GM12873 (cell line): Measurements from ENCODE around the gene MED13L.

ENCODE experiments used
- TF ChIP-seq, protein P1 (sequence below): IDR thresholded peaks from 2 replicates; pipeline ENCODE4 v1.5.1; 2012; ENCODE audit warnings: low read depth, mild to moderate bottlenecking, moderate library complexity, low read length, control low read depth; ENCODE audit not compliant: insufficient read depth; ENCODE audit errors: missing control alignments

The MED13L gene

DNA sequence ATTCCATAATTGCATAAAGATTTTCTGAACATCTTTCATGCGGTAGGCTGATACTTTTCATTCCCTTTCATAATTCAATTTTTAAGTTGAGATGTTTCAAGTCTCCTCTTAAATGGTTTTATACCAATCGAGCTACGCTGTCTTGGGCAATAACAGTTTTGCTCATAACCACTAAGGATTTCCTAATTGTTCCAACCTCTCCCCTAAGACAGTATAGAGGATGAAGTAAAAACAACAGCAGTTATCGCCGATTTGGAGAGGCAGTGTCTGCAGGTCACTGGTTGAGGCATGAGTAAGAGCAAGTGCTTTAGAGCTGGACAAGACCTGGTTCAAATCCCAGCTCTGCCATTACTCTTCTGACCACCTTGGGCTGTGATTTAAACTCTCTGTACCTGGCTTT, 6.9 kb upstream of the MED13L start:
- TF ChIP-seq, protein P1, sequence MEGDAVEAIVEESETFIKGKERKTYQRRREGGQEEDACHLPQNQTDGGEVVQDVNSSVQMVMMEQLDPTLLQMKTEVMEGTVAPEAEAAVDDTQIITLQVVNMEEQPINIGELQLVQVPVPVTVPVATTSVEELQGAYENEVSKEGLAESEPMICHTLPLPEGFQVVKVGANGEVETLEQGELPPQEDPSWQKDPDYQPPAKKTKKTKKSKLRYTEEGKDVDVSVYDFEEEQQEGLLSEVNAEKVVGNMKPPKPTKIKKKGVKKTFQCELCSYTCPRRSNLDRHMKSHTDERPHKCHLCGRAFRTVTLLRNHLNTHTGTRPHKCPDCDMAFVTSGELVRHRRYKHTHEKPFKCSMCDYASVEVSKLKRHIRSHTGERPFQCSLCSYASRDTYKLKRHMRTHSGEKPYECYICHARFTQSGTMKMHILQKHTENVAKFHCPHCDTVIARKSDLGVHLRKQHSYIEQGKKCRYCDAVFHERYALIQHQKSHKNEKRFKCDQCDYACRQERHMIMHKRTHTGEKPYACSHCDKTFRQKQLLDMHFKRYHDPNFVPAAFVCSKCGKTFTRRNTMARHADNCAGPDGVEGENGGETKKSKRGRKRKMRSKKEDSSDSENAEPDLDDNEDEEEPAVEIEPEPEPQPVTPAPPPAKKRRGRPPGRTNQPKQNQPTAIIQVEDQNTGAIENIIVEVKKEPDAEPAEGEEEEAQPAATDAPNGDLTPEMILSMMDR: no peak

DNA sequence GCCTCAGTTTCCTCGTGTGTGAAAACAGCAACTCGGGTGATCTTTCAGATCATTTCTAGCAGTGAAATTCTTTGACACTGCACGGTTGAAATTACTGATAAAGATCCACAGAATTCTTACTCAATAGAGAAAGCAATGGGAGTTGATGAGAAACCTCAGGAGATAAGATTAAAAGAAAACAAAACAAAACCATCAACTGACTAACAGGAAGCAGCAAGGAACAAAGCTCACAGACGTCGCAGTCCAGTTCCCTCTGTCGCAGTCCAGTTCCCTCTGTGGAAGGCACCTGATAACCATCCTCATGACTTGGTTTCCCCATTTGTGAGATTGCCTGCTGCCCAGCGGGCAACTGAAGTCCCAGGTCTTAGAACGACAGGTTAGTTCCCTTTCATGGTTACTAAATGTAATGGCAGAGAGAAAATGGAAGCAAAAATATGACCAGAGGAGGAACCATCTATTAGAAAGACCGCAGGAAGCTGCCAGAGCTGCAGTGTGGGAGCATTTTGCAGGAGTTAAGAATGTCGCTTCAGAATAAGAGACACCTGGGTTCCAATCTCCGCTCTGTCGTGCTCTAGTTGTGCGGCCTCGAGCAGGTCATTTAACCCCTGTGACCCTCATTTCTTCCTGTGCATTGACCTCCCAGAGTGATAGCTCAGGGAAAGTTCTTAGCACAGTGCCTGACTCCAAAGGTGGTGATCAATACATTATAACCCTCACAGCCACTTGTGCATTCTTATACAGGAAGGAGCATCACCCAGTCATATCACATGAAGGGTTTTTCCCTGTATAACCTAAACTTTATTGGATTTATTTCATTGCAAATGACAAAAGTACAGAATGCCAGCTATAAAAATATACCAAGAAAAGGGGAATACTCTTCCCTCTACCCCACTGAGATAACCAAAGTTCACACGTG, 5.1 kb upstream of the MED13L start:
- TF ChIP-seq, protein P1: no peak

DNA sequence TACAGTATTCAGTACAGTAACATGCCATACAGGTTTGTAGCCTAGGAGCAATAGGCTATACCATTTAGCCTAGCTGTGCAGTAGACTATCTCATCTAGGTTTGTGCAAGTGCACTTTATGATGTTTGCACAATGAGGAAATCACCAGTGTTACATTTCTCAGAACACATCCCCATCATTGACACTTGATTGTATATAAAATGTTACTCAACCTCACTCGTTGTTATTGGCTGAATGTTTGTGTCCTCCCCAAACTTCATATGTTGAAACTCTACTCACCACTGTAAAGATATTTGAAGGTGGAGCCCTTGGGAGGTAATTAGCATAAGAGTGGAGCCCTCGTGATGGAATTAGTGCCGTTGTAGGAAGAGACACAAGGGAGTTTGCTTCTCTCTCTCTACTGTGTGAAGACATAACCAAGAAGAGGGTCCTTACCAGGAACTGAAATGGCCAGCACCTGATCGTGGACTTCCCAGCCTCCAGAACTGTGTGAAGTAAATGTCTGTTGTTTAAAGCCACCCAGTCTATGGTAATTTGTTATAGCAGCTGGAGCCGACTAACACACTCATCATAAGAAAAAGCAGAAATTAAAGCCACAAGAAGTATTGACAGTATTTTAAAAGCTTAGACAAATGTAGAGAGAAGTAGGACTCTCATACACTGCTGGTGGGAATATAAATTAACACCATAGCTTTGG, 3.2 kb upstream of the MED13L start:
- TF ChIP-seq, protein P1: no peak

DNA sequence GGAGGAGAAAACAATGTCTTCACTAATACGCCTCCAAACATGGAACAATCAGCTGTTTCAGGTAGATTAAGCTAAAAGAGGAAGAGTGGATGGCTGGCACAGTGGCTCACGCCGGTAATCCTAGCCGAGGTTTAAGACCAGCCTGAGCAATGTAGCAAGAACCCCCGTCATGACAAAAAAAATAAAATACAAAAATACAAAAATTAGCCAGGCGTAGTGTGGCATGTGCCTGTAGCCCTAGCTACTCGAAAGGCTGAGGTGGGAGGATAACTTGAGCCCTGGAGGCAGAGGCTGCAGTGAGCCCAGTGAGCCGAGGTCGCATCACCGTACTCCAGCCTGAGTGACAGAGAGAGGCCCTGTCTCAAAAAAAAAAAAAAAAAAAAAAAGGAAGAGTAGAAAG, 1.2 kb upstream of the MED13L start:
- TF ChIP-seq, protein P1: no peak

DNA sequence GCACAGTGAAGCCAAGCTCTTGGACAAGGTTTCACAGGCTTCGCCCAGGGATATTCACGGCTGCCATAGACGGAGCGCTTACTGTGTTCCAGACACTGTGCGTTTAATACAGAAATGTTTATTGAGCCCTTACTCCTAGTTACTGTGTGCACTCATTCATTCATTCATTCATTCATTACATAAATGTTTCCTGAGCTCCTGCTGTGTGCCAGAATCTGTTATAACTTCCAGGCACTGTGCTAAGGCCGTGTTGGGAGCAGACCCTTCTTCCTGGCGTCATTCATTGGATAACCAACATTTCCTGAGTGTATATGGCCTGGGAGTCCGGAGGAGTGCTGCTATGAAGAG, 760 bp upstream of the MED13L start:
- TF ChIP-seq, protein P1: no peak

DNA sequence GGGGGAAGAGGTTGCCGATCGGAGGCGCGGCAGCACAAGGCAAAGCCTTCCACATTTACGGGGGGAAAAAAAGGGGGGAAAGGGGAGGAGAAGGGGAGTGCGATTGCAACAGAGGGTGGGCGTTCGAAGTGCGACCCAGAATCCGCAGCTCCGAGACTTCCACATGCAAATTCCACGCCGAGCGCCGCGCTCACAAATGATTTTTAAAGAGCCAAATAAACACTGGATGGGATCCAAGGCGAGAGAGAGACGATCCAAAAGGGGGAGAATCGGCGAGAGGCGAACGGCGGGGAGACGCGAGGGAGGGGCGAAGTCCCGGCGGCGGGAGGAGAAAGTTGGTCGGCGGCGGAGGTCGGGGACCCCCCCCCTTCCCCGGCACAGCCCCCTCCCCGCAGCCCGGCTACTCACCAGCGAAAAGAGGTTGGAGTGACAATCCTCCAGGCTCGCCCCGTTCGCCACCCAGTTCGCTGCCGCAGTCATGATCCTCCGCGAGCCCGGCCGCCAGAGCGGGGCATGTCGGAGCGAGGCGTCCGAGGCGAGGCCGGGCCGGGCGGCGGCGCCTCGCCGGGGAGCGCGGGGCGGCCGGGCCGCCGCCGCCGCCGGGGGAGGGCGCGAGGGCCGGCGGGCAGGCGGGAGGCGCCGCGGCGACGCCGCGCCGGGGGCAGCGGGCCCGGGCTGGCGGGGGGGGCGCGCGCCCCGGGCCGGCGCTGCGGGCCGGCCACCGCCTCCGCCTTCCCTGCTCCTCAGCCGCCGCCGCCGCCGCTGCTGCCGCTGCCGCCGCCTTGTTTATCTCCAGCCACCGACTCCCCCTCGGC, 634 bp downstream of the MED13L start:
- TF ChIP-seq, protein P1: no peak
